HepG2 (cell line): ENCODE measurements around the gene TEDC2. TPM values are rescaled to one million over a fixed set of nuclear protein-coding genes. Genes with fewer than 3 reads are reported as not detected.

Experiments
- POLR2A ChIP-seq, 2 experiments: IDR thresholded peaks; 2 replicates each; pipeline ENCODE4 v1.6.1; 2011; ENCODE audit warnings: low read depth in 2 of 2, low read length in 2 of 2, mild to moderate bottlenecking in 1 of 2, moderate library complexity in 1 of 2; ENCODE audit not compliant: insufficient read depth in 1 of 2
- SRF ChIP-seq: IDR thresholded peaks from 2 replicates; pipeline ENCODE4 v1.6.1; 2011; ENCODE audit warnings: mild to moderate bottlenecking, low read depth, low read length, moderate library complexity
- ZBTB21 ChIP-seq: sonication (generic); formaldehyde crosslinking; IDR thresholded peaks from 2 replicates; pipeline ENCODE4 v1.4.0; 2020; ENCODE audit warnings: missing genetic modification reagents
- ZBTB40 ChIP-seq, 2 experiments: fragments of 450-650 bp in 1 of 2; sonication (generic) in 1 of 2; formaldehyde crosslinking in 1 of 2; IDR thresholded peaks; 2 replicates each; pipeline versions ENCODE4 v1.6.1 to v1.8.0; 2016 to 2022; ENCODE audit warnings: antibody characterized with exemption in 1 of 2, mild to moderate bottlenecking in 1 of 2, missing genetic modification reagents in 1 of 2
- polyA plus RNA-seq, 8 experiments: library from polyadenylated mRNA; depleted of rRNA in 3 of 8; stranded (reverse) in 7 of 8; unstranded in 1 of 8; fragments of >200 nt; fragmentation: Illumina TruSeq in 4 of 8; extraction: Trizol in 4 of 8; gene quantifications; 2 replicates each; pipeline versions ENCODE4 v1.2.1 to v1.2.3, GENCODE V29; 2011 to 2016; ENCODE audit warnings: low read depth in 4 of 8, missing spikeins in 1 of 8, mixed read lengths in 1 of 8; ENCODE audit not compliant: insufficient read depth in 1 of 8
- total RNA-seq, 5 experiments: library from RNA; depleted of rRNA; stranded (reverse); fragments of >200 nt; fragmentation: Illumina TruSeq; extraction: Trizol; gene quantifications; 2 replicates each; pipeline ENCODE4 v1.2.3, GENCODE V29; 2016; ENCODE audit warnings: low read depth in 1 of 5

The TEDC2 gene
- total and polyA plus RNA-seq, 2 of the 13 experiments (the other 11 are each of a cell fraction or from before 2014, with no cell fraction given) = 6.2 to 24.4 TPM

GRCh38 chr16:2458887-2459646, 842 bp upstream of the TEDC2 start (continued):
- TF ChIP-seq SRF (0 out of 2 replicates have a peak, but pooled peaks have one; percentile 13), ZBTB21 (CRISPR knock-in tag) (0 out of 2 replicates have a peak, but pooled peaks have one; percentile 18), ZBTB40 (IDR thresholded peaks at IDR 0.05) (no peak), ZBTB40 (CRISPR knock-in tag; IDR thresholded peaks at IDR 0.05) (0 out of 2 replicates have a peak, but pooled peaks have one; percentile 1), POLR2A (IDR thresholded peaks at IDR 0.05; ENCODE audit: insufficient read depth in 1 of 2, low read depth in 2 of 2, low read length in 2 of 2) (peak in 1 of 2 experiments; percentile 10; a peak in 1 of 4 replicates)
